Activated CD4-positive, alpha-beta T cell treated with anti-CD3 and anti-CD28 coated beads, Interleukin-2, amount 50 U/mL, for 4 hours (primary cell): ENCODE measurements around the gene TIGIT.

ENCODE experiments used
- DNase-seq, 2 experiments: peaks; one replicate each; pipeline ENCODE4 v3.0.0-alpha.2; 2020

TIGIT gene

DNA sequence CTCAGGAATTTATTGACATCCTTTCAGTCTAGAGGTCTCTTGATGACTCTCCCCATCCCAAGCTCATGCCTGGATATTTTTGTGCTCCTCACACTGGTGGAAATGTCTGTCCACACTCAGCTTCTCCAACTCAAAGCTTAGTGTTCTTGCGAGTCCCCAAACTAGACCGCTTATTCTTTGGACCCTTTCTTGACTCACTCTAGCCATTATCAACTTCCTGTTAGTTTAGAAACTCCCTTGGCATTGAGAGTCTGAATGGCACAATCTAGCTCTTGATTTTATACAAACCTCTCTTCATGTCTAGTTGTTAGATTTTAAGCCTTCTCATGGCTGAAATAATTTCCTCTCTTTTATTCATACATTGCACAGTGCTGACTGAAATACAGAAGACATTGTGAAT, 19.6 kb downstream of the TIGIT start:
- DNase-seq, result no peak

DNA sequence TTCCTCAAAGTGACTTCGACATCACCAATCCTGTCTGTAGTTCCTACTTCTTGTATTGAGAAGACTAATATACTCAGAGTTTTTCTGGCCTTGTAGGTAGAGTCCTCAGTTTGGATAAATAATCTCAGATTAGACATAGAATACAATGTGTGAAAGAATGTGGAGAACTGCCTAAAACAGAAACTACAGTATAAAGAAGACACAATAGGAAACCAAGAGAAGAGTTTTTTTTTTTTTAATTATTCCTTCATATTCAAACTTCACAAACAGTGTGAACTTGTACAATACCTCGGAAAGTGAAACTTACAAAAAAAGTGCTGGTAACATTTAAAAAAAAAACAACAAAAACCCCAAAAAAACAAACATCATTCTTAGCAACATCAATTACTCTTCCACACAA, 20.5 kb downstream of the TIGIT start:
- DNase-seq, result no peak

DNA sequence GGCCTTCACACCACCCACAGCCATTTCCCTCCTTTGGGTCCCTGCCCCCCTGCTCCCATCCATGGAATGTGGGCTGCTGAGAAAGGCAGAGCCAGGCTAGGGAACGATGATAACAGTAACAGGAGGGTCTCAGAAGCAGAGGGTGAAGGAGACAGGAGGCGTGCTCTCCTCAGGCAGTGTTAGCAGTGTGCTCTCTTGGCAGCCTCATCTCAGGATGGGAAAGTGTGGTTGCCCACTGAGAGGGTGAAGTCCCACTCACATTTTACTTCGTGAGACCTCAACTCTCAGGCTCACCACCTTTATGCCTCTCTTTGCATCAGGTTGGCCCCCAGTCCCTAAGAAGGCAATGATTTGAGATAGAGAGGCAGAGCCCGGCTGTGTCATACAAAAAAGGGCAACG, 24.5 kb downstream of the TIGIT start:
- DNase-seq, result no peak

DNA sequence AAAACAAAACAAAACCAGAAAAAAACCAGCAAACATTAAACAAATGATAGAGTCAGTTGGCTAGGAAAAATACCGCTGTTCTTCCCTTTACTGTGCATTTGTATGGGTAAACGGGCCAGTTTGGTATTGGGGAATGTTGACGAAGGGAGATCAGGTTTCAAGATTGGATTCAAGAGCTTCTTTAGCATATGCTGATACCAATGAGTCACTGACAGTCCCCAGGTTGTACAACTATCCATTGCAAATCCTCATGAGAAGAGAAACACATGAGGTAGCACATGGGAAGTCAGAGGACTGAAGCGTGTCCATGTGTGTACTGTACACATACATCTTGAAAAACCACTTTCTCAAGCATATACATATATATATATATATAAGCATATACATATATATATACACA, 25.6 kb downstream of the TIGIT start:
- no peak for DNase-seq

DNA sequence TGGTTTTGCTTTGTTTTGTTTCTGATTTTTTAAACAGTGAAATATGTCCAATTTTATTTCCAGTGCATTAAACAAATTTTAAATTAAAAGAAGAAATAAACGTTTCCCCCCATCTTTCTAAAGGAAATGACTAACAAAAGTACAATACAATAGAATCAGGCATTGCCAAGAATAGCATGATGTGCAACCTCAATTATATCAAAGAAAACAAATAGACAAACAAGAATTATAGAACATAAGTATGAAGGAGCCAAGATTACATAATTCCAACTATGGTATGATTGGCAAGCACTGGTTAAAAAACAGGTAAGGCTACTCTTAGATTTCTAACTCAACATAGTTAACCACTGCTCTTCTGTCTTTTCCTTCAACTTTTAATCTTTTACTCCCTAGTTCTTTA, 26.4 kb downstream of the TIGIT start:
- DNase-seq, result no peak

DNA sequence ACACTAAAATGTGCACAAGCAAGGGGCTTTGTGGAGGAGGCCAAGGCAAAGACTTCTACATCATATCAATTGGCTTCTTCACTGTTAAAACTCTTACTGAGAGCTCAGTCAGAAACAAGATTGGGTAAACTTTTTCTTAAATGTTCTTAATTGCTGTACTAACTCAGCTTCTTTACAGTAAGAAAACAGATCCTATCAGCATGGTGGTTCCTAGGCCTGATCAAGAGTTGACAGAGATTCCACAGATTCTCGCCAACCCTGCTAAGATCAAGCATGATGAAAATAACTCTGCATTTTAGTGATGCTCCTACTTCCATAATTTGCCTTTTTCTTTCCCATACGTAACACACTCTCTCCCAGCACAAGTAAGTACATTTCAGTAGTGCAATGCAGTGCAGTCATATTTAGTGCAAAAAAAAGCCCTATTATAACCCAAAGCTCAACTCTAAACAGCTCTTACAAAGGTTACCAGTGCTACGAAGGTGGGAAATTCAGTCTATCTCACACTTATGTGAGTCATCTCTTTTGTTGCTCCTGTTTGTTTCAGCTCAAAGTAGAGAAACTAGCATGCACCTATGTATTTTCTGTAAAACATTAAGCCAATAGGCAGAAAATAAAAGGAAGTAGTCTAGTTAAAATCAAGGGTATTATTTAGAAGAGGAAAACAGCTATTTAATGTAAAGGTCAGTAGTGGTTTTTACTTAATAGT, 29.9 kb downstream of the TIGIT start:
- DNase-seq, result no peak

DNA sequence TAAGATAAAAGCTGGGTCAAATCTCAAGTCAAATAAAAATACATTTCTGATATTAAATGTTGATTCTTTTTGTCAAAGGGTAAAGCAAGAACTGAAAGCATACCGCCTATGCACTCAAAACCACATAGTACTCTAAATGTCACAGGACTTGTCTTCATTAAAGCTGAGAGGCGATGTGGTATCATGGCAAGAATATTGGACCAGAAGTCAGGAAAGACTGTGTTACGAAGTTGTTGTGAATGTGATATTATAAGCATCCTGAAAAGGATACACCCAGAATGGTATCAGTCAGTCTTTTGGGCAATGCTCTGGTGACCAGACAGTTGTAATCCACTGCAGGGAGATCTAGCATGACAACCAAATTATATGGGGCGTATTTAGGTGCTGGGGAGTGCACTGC, 33.8 kb downstream of the TIGIT start:
- DNase-seq, result no peak

DNA sequence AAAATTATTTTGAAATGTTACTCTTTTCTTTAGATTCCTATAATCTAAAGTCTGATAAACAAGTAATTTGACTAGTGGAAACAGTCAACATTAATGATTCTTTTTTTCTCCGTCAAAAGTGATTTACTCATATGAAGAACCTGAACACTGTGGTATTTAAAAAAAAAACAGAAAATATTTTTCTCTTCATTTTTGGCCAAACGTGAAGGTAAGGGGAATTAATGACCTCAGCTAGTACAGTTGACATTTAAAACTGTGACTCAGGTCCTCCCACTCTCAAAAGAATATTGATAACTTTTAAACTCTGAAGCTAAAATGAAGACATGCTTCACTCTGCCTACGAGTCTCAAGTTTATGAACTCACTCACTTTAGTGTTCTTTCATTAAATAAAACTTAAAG, 34.5 kb downstream of the TIGIT start:
- no peak for DNase-seq

DNA sequence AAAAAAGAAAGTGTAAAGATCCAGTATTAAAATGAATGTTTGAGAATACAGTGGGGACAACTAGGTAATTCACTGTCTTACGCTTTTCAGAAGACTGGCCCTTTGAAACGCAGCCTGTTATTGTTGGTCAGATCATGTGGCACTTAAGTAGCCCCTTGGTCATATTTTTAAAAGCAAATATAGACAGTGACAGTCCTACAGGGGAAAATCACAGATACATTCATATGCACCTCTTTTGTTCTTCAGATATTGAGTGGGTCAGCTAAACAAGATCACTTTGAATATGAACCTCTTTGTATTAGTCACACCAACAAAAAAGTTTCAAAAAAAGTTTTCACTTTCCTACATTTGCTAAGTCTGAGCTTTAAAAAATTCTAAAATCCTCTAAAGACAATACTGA, 36.0 kb downstream of the TIGIT start:
- DNase-seq, result no peak

DNA sequence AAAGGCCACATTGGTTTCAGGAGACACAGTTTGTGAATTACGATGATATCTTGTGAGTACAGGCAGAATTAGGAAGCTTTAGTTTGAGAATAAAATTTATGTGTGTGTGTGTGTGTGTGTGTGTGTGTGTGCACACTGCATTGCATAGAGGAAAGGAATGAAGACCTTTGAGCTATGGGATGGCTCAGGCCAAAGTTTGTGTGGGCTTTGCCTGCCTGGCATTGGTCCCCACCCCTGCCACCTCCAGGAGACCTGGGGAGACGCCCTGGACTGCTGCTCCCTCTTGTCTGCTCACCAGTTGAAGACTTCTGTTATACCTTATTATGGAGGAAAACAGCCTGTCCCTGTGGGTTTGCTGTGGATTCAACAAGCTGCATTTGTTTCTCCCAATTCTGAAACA, 37.2 kb downstream of the TIGIT start:
- no peak for DNase-seq

DNA sequence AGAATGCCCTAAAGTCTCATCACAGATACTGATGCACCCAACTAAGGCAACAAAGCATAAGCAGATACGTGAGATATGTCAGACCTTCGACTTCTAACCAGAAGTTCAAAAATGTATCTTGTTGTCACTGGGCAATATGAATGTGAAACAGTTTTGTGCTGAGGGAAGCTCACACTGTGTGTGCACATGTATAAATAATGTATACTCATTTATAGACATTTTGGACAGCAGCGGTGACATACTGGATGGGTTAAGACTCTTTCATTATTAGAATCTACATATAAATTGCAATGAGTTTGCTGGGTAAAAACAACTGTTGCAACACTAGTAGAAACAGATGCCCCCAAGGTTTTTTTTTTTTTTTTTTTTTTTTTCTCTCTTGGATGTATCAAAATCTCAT, 37.9 kb downstream of the TIGIT start:
- no peak for DNase-seq

DNA sequence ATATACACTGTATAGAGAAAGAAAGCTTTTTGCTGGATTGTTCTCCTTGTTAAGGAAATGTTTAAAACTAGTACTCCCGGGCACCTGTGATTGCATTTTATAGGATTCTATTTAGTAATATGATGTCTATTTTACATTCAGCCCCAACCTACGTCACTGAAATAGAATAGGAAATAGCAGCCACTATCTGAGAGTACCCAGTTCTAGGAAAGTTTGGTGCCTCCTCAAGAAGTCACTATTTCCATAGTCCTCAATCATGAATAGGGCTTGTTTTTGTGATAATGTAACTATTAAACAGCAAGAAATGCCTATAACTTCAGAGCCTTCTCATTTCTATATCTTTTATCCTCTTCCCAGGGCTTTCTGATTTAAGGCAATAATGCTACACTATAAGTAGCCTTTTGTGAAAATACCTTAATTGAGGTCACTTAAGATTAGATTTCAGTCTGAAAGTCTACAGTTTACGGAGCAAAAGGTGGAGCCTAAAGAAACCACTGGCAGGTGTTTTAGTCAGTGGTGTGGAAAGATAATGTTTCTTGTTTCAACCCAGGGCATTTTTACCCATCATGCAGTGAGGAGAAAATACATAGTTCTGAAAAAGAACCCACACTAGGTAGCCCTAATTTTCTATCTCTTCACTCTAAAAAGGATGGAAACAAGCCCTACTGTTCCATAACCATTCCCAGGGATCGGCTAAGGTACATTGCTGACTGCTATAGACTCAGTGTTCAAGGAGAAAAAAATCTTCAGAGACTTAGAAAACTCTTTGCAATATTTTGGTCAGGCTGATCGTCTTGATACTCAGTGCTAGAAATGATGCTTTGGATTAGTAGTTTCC, 38.7 kb downstream of the TIGIT start:
- DNase-seq, result no peak

DNA sequence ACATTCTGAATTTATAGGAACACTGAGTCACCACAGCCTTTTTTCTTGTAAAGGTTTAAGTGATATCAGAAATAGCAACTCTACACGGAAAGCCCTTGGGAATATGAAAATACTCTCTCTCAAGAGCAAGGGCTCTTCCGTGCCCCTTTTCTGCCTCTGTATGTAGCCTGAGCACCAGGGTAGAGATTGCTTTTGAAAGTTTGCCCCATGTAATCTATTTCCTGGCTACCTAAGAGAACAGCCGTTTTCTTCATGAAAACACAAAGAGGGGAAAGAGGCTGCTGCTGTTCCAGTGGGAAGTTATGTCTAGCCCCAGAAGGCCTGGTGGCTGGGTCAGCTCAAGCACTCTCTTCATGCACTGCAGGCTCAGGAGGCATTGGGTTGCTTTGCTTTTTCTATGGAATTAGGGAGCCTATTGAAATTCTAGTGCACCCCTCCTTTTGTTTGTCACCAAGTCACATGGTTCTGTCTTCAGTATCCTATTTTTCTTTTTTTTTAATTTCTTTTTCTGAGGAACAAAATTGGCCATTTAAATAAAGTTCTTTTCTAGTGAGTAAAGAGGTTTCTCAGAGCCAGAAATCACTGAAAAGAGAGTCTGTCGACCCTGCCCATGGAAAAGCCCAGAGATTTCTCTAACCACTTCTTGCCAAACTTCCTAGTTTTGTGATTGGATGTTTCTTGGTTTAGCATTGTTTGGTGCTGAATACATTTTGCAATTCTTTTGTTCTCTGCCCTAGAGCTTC, 39.5 kb downstream of the TIGIT start:
- DNase-seq, result no peak

DNA sequence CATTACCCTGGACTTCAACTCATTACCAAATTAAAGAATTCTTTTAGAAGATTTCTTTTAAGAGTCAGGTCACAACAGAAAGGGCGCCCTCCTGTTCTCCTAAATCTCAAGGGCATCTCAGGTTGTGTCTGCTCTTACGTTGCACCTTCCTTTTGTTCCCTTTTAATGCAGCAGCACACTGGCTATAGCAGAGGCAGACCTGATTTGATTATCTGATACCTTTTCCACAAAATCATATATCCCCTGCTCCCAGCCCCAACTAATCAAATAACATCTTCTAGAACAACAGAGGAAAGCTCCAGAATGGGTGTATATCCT, 40.1 kb downstream of the TIGIT start:
- DNase-seq, result no peak

DNA sequence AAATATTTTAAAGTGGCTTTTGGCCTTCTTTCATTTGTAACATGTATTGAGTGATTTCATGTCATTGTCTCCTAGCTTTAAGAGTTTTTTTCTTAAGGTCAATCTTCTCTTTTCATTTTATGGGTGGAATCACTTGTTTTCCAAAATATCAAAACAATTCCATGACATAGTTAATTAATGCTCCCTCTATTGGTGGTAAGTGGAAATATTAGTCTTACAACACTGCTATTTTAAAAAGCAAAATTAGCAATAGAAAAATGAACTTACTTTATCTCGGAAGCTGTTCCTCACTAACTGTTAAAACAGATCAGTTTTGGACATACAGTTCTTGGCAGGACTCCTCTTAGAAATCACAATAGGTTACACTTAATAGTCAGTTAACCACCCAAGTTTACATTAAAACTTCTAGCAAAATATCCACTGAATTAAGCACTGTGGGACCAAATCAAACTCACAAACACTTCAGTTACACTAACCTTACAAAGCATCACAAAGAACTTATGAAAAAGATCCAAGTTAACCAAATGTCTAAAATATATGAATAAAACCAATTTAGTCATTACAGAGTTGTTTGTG, 42.4 kb downstream of the TIGIT start:
- DNase-seq, result no peak

DNA sequence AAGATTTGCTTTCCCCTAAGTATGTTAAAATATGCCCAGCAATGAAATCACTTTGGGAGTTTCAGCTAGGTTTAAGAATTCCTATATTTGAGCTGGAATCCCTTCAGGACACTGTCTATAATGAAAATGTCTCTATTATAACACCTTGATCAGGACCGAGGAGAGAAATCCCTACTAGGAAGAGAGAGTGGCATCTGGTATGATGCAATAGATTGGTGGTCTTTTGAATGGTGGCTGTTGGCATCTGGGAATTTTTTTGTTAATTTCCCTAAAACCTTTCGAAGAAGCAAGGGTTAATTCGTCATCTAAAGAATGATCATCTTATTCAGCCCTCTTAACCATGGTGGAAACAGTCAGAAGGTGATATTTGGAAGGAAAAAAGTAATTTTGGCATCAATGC, 43.0 kb downstream of the TIGIT start:
- no peak for DNase-seq

DNA sequence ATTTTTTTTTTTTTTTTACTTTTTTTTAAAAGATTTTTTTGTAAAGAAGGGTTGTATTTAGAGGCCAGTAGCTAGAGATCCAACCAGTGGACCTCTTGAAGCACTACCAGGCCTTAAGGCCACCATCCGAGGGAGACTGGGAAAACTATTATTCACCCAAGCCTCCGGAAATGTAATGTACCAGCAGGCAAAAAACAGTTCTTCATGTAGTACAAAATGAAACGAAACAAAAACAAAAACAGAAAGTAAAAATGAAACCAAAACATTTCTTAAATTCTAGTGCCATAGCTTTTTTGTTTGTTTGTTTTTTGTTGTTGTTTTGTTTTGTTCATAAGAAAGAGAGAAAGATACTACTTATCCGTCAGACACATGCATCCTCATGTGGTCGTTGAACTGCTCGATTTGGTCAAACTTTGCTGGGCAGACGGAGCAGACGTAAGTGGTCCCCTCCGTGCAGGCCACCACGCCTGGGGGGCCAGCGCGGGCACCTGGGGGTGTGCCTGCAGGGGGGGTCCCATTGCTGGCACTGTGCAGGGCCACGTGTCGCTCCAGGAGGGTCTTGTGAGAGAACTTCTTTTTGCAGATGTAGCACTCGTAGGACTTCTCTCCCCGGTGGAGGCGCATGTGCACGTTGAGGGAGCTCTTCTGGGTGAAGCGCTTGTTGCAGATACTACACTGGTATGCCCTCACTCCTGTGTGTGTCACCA, 45.0 kb downstream of the TIGIT start:
- DNase-seq, result no peak

DNA sequence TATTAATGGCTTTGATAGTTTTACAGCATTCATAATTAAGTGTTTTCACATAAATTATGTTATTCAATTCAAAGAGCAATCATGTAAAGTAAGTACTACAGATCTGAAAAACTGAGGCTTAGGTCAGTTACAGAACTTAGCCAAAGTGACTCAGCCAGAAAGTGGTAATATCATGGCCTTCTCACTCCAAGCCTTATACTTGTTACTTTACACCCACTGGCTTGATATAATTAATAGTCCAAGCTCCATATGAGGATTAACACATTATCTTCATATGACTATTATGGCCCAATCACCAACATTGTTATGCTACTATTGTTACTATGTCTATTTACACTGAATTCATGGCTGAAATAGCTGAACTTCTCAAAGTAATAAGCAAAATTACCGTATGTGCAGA, 50.7 kb downstream of the TIGIT start:
- DNase-seq, result no peak

DNA sequence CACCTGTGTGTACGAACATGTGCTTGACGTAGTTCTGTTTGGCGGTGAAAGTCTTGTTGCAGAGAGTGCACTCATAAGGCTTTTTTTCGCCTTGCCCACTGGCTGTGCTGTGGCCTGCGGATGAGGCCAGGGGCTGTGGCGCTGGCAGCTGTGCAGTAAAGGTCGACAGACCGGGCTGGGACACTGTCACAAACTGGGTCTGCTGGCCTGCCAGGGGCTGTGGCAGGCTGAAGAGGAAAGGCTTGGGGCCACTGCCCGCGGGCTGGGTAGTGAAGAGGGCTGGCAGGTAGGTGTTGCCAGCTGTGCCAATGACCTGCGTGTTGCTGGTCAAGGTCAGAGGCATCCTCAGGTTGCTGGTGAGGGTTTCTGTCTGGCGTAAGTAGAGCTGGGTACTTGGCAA, 56.4 kb downstream of the TIGIT start:
- no peak for DNase-seq

DNA sequence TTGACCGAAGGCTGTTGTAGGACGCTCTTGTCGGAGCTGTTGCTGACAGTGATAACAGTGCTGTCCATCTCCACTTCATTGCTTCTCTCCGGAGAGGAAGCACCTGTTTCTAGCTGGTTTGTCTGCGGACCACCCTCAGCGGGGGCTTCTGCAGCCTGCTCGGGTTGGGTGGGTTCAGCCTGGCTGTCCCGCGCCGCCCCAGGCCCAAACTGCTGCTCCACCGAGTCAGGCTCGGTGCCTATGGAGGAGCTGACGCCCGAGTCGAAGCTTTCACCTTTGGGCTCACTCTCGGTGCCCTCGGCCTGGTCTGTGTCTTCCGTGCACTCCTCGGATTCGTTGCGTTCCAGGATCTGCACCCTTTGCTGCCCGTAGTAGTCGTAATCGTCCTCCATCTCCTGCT, 56.9 kb downstream of the TIGIT start:
- DNase-seq, result no peak

DNA sequence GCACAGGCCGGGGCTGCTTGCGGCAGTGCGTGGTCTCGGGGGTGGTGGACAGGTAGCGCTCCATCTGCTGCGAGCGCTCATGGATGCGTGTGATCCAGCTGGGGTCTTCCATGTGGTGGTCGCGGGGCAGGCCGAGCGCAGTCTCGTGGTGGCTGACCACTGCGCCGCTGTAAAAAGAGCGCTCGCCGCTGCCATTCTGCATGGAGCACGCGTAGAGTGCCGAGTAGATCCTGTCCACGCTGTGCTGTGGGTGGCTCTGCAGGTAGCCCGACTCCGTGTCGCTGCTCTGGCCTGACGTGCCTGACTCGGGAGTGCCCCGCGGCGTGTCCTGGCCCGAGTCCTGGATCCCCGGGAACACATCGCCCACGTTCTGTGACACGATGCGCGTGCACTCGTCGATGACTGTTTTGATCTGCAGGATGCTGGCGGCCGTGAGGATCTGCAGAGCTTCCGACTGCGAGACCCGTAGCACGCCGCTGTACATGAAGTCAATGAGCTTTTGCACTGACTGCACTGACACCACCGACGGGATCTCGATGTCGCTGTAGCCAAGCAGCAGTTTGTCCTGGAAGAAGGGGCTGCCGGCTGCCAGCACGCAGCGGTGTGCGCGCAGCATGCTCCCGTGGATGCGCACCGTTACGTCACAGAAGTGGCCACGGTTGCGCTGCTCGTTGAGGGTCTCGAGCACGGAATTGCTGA, 57.4 kb downstream of the TIGIT start:
- no peak for DNase-seq

DNA sequence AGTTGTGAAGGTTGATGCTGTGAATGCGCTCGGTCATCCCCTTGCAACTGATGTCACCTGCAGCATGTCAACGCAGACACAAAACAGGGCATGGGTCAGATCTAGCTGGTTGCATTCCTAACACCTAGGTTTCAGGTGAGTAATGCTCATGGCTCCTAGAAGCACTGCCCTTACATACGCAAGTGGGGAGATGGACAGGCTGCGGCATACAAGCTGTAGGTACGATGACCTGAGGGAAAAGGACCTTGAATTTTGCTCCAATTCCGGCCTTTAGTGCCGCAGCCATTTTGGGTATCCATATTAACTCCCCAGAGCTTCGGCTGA, 58.0 kb downstream of the TIGIT start:
- DNase-seq, result no peak

DNA sequence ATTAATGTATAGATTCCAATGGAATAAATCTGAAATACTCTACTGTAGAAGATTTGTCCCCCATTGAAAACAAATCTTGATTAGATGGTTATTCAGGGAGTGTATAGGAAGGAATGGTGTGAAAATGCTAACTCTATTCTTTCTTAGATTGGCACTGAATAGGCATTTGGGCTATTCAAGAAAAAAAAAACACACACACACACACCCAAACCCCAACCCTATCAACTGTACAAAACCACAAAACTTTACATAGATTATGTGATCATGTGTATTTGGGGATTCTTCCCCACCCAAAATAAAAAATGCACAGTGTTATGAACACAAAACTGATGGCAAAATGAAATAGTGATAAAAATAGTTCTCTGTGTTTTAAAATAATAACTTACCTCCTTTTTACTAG, 61.8 kb downstream of the TIGIT start:
- no peak for DNase-seq
